Fibroblast of lung (primary cell): ENCODE results near the gene ABO. TPM values are rescaled to one million over a fixed set of nuclear protein-coding genes. Genes with fewer than 3 reads are reported as not detected.
"Not testable (repeated sequence)": the region's sequence is repeated elsewhere in the genome, so short reads cannot be mapped to it uniquely, and the experiment has no call there.

Experiments
- DNase-seq, 2 donors: peaks; one replicate each; pipeline versions ENCODE4 v3.0.0 to v3.0.0-alpha.2; 2010; ENCODE audit warnings: low read depth in 2 of 2
- H2AFZ ChIP-seq: 2 replicates; pipeline ENCODE4 v1.5.1; 2012; ENCODE audit warnings: low read length, control low read depth, inconsistent platforms
- H3K27ac ChIP-seq: 2 replicates; pipeline ENCODE4 v1.5.1; 2011; ENCODE audit warnings: low read length, control low read depth; ENCODE audit not compliant: insufficient read depth
- H3K27me3 ChIP-seq: 2 replicates; pipeline ENCODE4 v1.5.1; 2011; ENCODE audit warnings: mild to moderate bottlenecking, low read length; ENCODE audit not compliant: control insufficient read depth, insufficient read depth
- H3K36me3 ChIP-seq: 2 replicates; pipeline ENCODE4 v1.5.1; 2011; ENCODE audit warnings: low read length; ENCODE audit not compliant: control insufficient read depth, insufficient read depth
- H3K4me1 ChIP-seq: 2 replicates; pipeline ENCODE4 v1.5.1; 2011; ENCODE audit warnings: low read length; ENCODE audit not compliant: control insufficient read depth, insufficient read depth; ENCODE audit errors: extremely low read depth
- H3K4me2 ChIP-seq: 2 replicates; pipeline ENCODE4 v1.5.1; 2011; ENCODE audit warnings: low read length, control low read depth; ENCODE audit not compliant: insufficient read depth; ENCODE audit errors: extremely low read depth
- H3K4me3 ChIP-seq, 4 experiments: fragments of 200-600 bp in 1 of 4; sonication (generic) in 1 of 4; replicated peaks in 1 of 4; 2 replicates each; pipeline ENCODE4 v1.5.1; 2011 to 2016; ENCODE audit warnings: low read length in 4 of 4, low read depth in 3 of 4, mild to moderate bottlenecking in 3 of 4, control low read depth in 2 of 4, inconsistent platforms in 1 of 4, mixed read lengths in 1 of 4; ENCODE audit not compliant: insufficient read depth in 1 of 4; ENCODE audit errors: control extremely low read depth in 1 of 4
- H3K79me2 ChIP-seq: 2 replicates; pipeline ENCODE4 v1.5.1; 2012; ENCODE audit warnings: mild to moderate bottlenecking, low read length, inconsistent platforms; ENCODE audit not compliant: control insufficient read depth, insufficient read depth
- H3K9ac ChIP-seq: 2 replicates; pipeline ENCODE4 v1.5.1; 2011; ENCODE audit warnings: mild to moderate bottlenecking, low read length, control low read depth; ENCODE audit not compliant: insufficient read depth
- H3K9me3 ChIP-seq: 2 replicates; pipeline ENCODE4 v1.5.1; 2012; ENCODE audit warnings: low read depth, low read length; ENCODE audit not compliant: control insufficient read depth, insufficient read depth
- H4K20me1 ChIP-seq: 2 replicates; pipeline ENCODE4 v1.5.1; 2011; ENCODE audit warnings: low read length; ENCODE audit not compliant: control insufficient read depth, insufficient read depth; ENCODE audit errors: extremely low read depth
- CTCF ChIP-seq, 2 donors: IDR thresholded peaks in 1 of 2; conservative IDR thresholded peaks in 1 of 2; 1 replicate in 1 of 2; 2 replicates in 1 of 2; pipeline ENCODE4 v1.5.1; 2011 to 2012; ENCODE audit warnings: low read length in 2 of 2, control low read depth in 1 of 2, inconsistent platforms in 1 of 2, low read depth in 1 of 2, mild to moderate bottlenecking in 1 of 2
- EZH2 ChIP-seq: IDR thresholded peaks from 2 replicates; pipeline ENCODE4 v1.5.1; 2012; ENCODE audit warnings: low read length, control low read depth, mild to moderate bottlenecking; ENCODE audit errors: missing control alignments
- polyA plus RNA-seq, 2 donors: library from polyadenylated mRNA; depleted of rRNA in 1 of 2; stranded (reverse) in 1 of 2; unstranded in 1 of 2; fragments of >200 nt; gene quantifications; 2 replicates each; pipeline ENCODE4 v1.2.1, GENCODE V29; 2011 to 2012; ENCODE audit warnings: missing spikeins in 1 of 2
- total RNA-seq: library from RNA; depleted of rRNA; stranded (reverse); fragments of >200 nt; gene quantifications from 2 replicates; pipeline ENCODE4 v1.2.1, GENCODE V29; 2014

Gene ABO
- total and polyA plus RNA-seq, 2 donors (not counting 1 experiment from before 2014, with no cell fraction given): not detected

- Histone ChIP-seq H3K27me3 (no peaks in the 10 kb centered on the region), H3K4me3 (no peak overlapping the region), H3K4me1 (no peaks in the 10 kb centered on the region), H3K9ac (no peak overlapping the region), H3K4me2 (no peak overlapping the region), H3K79me2 (no peaks in the 10 kb centered on the region), H3K27ac (no peak overlapping the region), H3K9me3 (no peaks in the 10 kb centered on the region), H4K20me1 (no peaks in the 10 kb centered on the region), H2AFZ (no peak overlapping the region), H3K36me3 (no peaks in the 10 kb centered on the region)
- TF ChIP-seq EZH2: no peak
- TF ChIP-seq CTCF (conservative IDR thresholded peaks at IDR 0.05 in 1 of 2, IDR thresholded peaks at IDR 0.05 in 1 of 2; ENCODE audit: low read depth in 1 of 2, low read length in 2 of 2): no peak
- DNase-seq: no peak
Observed at GRCh38 chr9:133304158-133304470, 29.1 kb upstream of the ABO start.

- Histone ChIP-seq H3K4me1 (no peaks in the 10 kb centered on the region), H3K9ac (no peak overlapping the region), H3K4me2 (no peak overlapping the region), H3K27me3 (no peaks in the 10 kb centered on the region), H3K79me2 (no peaks in the 10 kb centered on the region), H3K4me3 (no peak overlapping the region), H4K20me1 (no peaks in the 10 kb centered on the region), H3K27ac (no peak overlapping the region), H2AFZ (no peak overlapping the region), H3K9me3 (no peaks in the 10 kb centered on the region), H3K36me3 (no peaks in the 10 kb centered on the region)
- TF ChIP-seq CTCF (conservative IDR thresholded peaks at IDR 0.05 in 1 of 2, IDR thresholded peaks at IDR 0.05 in 1 of 2; ENCODE audit: low read depth in 1 of 2, low read length in 2 of 2) (no peak), EZH2 (no peak)
- no peak for DNase-seq
Observed at GRCh38 chr9:133303266-133304157, 28.5 kb upstream of the ABO start.

- no peak overlapping the region for H3K4me3 ChIP-seq
- DNase-seq: no peak
- H3K79me2 ChIP-seq: no peaks in the 10 kb centered on the region
- no peaks in the 10 kb centered on the region for H3K4me1 ChIP-seq
- no peaks in the 10 kb centered on the region for H4K20me1 ChIP-seq
- H3K27me3 ChIP-seq: no peaks in the 10 kb centered on the region
- H3K27ac ChIP-seq: no peak overlapping the region
- H2AFZ ChIP-seq: no peak overlapping the region
- no peak overlapping the region for H3K4me2 ChIP-seq
- no peak for TF ChIP-seq CTCF (conservative IDR thresholded peaks at IDR 0.05 in 1 of 2, IDR thresholded peaks at IDR 0.05 in 1 of 2; ENCODE audit: low read depth in 1 of 2, low read length in 2 of 2)
- no peak for TF ChIP-seq EZH2
- H3K9ac ChIP-seq: no peak overlapping the region
- H3K9me3 ChIP-seq: no peaks in the 10 kb centered on the region
- no peaks in the 10 kb centered on the region for H3K36me3 ChIP-seq
Observed at GRCh38 chr9:133301253-133302230, 26.5 kb upstream of the ABO start.

- not testable (repeated sequence) for H3K9ac ChIP-seq, H3K27ac ChIP-seq, H3K4me1 ChIP-seq, H3K4me2 ChIP-seq, H3K9me3 ChIP-seq, H3K79me2 ChIP-seq, H2AFZ ChIP-seq, DNase-seq, H3K27me3 ChIP-seq, H3K4me3 ChIP-seq, H4K20me1 ChIP-seq, H3K36me3 ChIP-seq
Observed at GRCh38 chr9:133299996-133300395, 25.0 kb upstream of the ABO start.
